Ascending aorta (tissue), 2 donors: ENCODE data around the gene OR10S1. TPM values are rescaled to one million over a fixed set of nuclear protein-coding genes. Genes with fewer than 3 reads are reported as not detected.

Experiments
- DNase-seq, 2 donors: peaks; one replicate each; pipeline ENCODE4 v3.0.0-alpha.2; 2019; ENCODE audit warnings: low spot score in 2 of 2
- H3K27ac ChIP-seq, 2 donors: fragments of 200-600 bp; sonication (generic); one replicate each; pipeline ENCODE4 v1.5.1; 2016 to 2017; ENCODE audit warnings: mild to moderate bottlenecking in 1 of 2
- H3K27me3 ChIP-seq: fragments of 200-600 bp; sonication (generic); one replicate; pipeline ENCODE4 v1.5.1; 2017
- H3K36me3 ChIP-seq, 2 donors: fragments of 200-600 bp; sonication (generic); one replicate each; pipeline ENCODE4 v1.5.1; 2016
- H3K4me1 ChIP-seq, 2 donors: fragments of 200-600 bp; sonication (generic); one replicate each; pipeline ENCODE4 v1.5.1; 2016 to 2017; ENCODE audit warnings: mild to moderate bottlenecking in 1 of 2
- H3K4me3 ChIP-seq, 2 donors: fragments of 200-600 bp; sonication (generic); one replicate each; pipeline ENCODE4 v1.5.1; 2016 to 2017; ENCODE audit warnings: mild to moderate bottlenecking in 1 of 2
- H3K9me3 ChIP-seq, 2 donors: fragments of 200-600 bp; sonication (generic); one replicate each; pipeline ENCODE4 v1.5.1; 2016
- intact Hi-C: fragments of 100-400 bp; cut with DNase I; formaldehyde crosslinking; loops from one replicate; pipeline ENCODE4 v1.15.1; 2023
- total RNA-seq: library from RNA; depleted of rRNA; stranded (reverse); fragments of >200 nt; gene quantifications from one replicate; pipeline ENCODE4 v1.1.0, GENCODE V29; 2016
- TF ChIP-seq, protein P1 (sequence below), 3 experiments: fragments of 200-600 bp in 2 of 3; fragments of 450-650 bp in 1 of 3; sonication (generic) in 2 of 3; IDR thresholded peaks; one replicate each; pipeline ENCODE4 v1.5.1; 2016 to 2019; ENCODE audit warnings: antibody characterized with exemption in 3 of 3, mild to moderate bottlenecking in 1 of 3, moderate library complexity in 1 of 3

OR10S1 gene
- total RNA-seq, 1 donor from 2014 or later, result not detected

DNA sequence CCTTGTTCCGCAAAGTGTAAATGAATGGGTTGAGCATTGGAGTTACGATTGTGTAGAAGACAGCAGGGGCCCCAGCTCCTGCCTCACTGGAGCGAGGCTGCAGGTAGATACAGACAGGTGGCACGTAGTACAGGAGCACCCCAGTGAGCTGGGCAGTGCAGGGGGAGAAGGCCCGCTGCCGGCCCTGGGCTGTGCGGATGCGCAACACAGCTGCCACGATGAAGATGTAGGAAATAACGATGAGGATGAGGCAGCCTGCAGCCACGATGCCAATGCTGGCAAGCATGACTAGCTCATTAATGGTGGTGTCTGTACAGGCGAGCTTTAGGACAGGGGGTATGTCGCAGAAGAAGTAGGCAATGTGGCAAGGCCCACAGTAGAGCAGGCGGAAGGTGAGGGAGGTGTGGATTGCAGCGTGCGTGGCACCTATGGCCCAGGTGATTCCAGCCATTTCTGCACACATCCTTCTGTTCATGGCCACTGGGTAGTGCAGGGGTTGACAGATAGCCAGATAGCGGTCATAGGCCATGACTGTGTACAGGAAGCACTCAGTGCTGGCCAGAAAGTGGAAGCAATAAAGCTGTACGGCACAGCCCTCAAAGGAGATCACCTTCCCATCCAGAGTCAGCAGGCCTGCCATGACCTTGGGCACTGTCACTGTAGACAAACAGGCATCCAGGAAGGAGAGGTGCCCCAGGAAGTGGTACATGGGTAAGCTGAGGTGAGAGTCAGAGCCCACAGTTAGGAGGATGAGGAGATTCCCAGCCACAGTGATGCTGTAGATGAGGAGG lies 616 bp downstream of the OR10S1 start:
- Histone ChIP-seq H3K9me3 (no peaks in the 10 kb centered on the region), H3K27ac (no peak overlapping the region), H3K4me3 (no peak overlapping the region), H3K27me3 (no peaks in the 10 kb centered on the region), H3K36me3 (no peaks in the 10 kb centered on the region), H3K4me1 (no peaks in the 10 kb centered on the region)
- intact Hi-C loops, result no loop called here
- no peak for DNase-seq
- TF ChIP-seq, protein P1, sequence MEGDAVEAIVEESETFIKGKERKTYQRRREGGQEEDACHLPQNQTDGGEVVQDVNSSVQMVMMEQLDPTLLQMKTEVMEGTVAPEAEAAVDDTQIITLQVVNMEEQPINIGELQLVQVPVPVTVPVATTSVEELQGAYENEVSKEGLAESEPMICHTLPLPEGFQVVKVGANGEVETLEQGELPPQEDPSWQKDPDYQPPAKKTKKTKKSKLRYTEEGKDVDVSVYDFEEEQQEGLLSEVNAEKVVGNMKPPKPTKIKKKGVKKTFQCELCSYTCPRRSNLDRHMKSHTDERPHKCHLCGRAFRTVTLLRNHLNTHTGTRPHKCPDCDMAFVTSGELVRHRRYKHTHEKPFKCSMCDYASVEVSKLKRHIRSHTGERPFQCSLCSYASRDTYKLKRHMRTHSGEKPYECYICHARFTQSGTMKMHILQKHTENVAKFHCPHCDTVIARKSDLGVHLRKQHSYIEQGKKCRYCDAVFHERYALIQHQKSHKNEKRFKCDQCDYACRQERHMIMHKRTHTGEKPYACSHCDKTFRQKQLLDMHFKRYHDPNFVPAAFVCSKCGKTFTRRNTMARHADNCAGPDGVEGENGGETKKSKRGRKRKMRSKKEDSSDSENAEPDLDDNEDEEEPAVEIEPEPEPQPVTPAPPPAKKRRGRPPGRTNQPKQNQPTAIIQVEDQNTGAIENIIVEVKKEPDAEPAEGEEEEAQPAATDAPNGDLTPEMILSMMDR (IDR thresholded peaks at IDR 0.05), result no peak

DNA sequence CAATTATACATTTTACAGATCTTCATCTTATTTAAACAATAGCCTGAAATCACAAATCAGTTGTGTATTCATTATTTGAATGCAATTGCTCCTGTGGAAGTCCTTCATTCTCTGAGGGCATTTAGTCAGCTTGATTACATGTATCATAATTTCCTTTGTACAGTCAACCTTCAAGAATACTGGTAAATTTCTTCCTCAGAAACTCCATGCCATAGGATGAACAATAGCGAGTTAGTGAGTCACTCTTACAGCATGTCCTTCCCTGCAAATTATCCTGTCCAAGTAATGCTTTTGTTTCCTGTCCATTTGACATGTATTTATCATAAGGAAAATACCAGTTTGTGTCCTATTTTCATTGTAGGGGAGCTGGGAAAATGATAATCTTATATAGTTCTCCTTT lies 3.8 kb downstream of the OR10S1 start:
- H3K4me3 ChIP-seq, result no peak overlapping the region

DNA sequence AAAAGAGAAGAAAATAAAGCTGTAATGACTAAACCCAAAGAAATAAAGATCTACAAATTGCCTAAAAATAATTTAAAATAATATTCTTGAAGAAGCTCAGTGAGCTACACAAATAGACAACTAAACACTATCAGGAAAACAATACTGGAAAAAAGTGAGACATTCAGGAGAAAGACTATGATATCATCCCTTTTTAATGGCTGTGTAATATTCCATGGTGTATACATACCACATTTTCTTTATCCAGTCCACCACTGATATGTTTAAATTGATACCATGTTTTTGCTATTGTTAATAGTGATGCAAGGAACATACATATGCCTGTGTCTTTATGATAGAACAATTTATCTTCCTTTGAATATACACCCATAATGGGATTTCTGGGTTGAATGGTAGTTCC lies 20.8 kb downstream of the OR10S1 start:
- Histone ChIP-seq H3K27me3 (no peaks in the 10 kb centered on the region), H3K9me3 (no peaks in the 10 kb centered on the region)
- TF ChIP-seq, protein P1 (IDR thresholded peaks at IDR 0.05), result no peak

More for the DNA sequence above, 3.8 kb downstream of the OR10S1 start:
- DNase-seq, result no peak
- TF ChIP-seq, protein P1 (IDR thresholded peaks at IDR 0.05), result no peak
- no peak overlapping the region for H3K27ac ChIP-seq
- no peaks in the 10 kb centered on the region for H3K4me1 ChIP-seq
- no peaks in the 10 kb centered on the region for H3K9me3 ChIP-seq
- no peaks in the 10 kb centered on the region for H3K36me3 ChIP-seq
- intact Hi-C loops, result no loop called here
- H3K27me3 ChIP-seq, result no peaks in the 10 kb centered on the region

DNA sequence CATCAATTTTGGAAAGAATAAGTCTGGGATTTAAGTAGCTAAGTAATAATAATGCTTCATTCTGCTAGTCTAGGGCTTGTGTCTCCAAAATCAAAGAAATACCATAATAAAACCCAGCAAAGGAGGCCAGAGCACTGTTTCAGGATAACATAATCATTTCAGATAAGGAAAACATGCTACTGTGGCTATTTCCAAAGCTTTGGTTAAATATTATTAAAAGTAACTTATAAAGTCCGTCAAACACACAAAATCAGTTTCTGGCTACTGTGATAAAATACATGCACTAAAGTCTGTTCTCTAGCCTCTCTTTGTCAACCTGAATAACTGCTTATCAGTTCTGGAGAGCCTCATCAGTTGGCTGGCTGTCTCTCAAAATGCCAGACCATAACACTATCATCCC lies 32.4 kb downstream of the OR10S1 start:
- Histone ChIP-seq H3K4me1 (no peaks in the 10 kb centered on the region), H3K9me3 (no peaks in the 10 kb centered on the region), H3K36me3 (no peaks in the 10 kb centered on the region), H3K27me3 (no peaks in the 10 kb centered on the region), H3K27ac (no peak overlapping the region), H3K4me3 (no peak overlapping the region)
- TF ChIP-seq, protein P1 (IDR thresholded peaks at IDR 0.05), result no peak
- no peak for DNase-seq
- intact Hi-C loops, result no loop called here

More for the DNA sequence above, 20.8 kb downstream of the OR10S1 start:
- no peak overlapping the region for H3K4me3 ChIP-seq
- no peaks in the 10 kb centered on the region for H3K4me1 ChIP-seq
- DNase-seq, result no peak
- intact Hi-C loops, result no loop called here
- H3K27ac ChIP-seq, result no peak overlapping the region
- H3K36me3 ChIP-seq, result no peaks in the 10 kb centered on the region

DNA sequence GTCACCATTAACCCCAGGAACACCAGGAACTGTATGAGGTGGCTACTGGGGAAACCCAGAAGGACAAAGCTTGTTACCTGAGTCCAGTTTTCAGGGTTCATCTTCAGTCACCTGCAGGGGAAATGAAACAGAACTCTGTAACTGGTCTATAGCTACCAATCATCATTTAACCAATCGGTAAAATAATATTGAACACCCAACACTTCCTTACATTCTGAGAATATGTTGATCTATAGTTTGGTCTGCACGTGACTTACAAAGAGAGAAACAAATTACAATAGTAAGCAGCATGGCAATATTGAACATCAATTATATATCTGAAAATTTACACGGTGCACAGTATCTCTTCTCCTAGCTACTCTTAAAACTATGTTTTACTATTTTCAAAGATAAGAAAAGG lies 33.8 kb downstream of the OR10S1 start, which contains the start of gene OR6T1:
TSS of gene OR6T1 (minus strand) at position 101 of the 400 bp plus-strand sequence. CDS start at position 101, 0 bp downstream.
- Histone ChIP-seq H3K9me3 (no peaks in the 10 kb centered on the region), H3K27ac (no peak within 1 kb of the TSS), H3K27me3 (no peaks in the 10 kb centered on the region), H3K4me3 (no peak within 1 kb of the TSS), H3K4me1 (no peaks in the 10 kb centered on the region), H3K36me3 (no peaks in the 10 kb centered on the region)
- DNase-seq, result no peak
- intact Hi-C loops, result no loop called here
- TF ChIP-seq, protein P1 (IDR thresholded peaks at IDR 0.05), result no peak
